ENCODE measurements around the gene SMAD2. TPM values are rescaled to one million over a fixed set of nuclear protein-coding genes. Genes with fewer than 3 reads are reported as not detected.

Gene SMAD2
- total and polyA plus RNA-seq, 2 experiments from 2014 or later, result 30.9 to 90.7 TPM

GRCh38 chr18:47876813-47877212, 53.6 kb downstream of the SMAD2 start:
- Histone ChIP-seq H2AFZ (no peak overlapping the region), H4K20me1 (replicated peaks; ENCODE audit: insufficient read depth) (peaks cover 9% of the 10 kb centered on the region; the same call in 1 of the 2 replicates), H3K4me3 (no peak overlapping the region), H3K27me3 (ENCODE audit: insufficient read depth) (no peaks in the 10 kb centered on the region), H3K9me2 (ENCODE audit: insufficient read depth) (no peaks in the 10 kb centered on the region), H3K27ac (ENCODE audit: low read depth) (no peak overlapping the region), H3K4me2 (no peak overlapping the region), H3K79me2 (replicated peaks; ENCODE audit: insufficient read depth) (peaks cover 98% of the 10 kb centered on the region), H3K4me1 (ENCODE audit: insufficient read depth) (no peaks in the 10 kb centered on the region), H3K36me3 (ENCODE audit: insufficient read depth) (no peaks in the 10 kb centered on the region), H3F3A (replicated peaks; ENCODE audit: low read depth) (no peaks in the 10 kb centered on the region)
- H3K4me3 Mint-ChIP-seq, result no peak overlapping the region
- peaks cover 27% of the 10 kb centered on the region for H3K4me1 Mint-ChIP-seq
- TF ChIP-seq EZH2phosphoT487 (IDR thresholded peaks at IDR 0.05; ENCODE audit: unreplicated experiment) (no peak), EZH2 (IDR thresholded peaks at IDR 0.05; ENCODE audit: low read depth, unreplicated experiment) (no peak), CTCF (conservative IDR thresholded peaks at IDR 0.05; ENCODE audit: low read depth in 2 of 2) (peak in 1 of 2 experiments; percentile 30; a peak in 1 of 4 replicates), POLR2AphosphoS5 (IDR thresholded peaks at IDR 0.05; ENCODE audit: low read depth) (no peak), JUNB (IDR thresholded peaks at IDR 0.05; ENCODE audit: unreplicated experiment) (no peak)
- ATAC-seq (no peak), DNase-seq (ENCODE audit: low spot score) (peak; percentile 25)
- H3K27me3 Mint-ChIP-seq (ENCODE audit: insufficient read depth, low read depth, poor library complexity), result peaks cover 3% of the 10 kb centered on the region
- H3K9me3 Mint-ChIP-seq, result no peaks in the 10 kb centered on the region
- H3K36me3 Mint-ChIP-seq (ENCODE audit: low read depth), result peaks cover 6% of the 10 kb centered on the region; the same call in 2 of the 3 replicates
- no peak overlapping the region for H3K27ac Mint-ChIP-seq

- Histone ChIP-seq H3K79me2 (replicated peaks; ENCODE audit: insufficient read depth) (peaks cover 92% of the 10 kb centered on the region), H4K20me1 (replicated peaks; ENCODE audit: insufficient read depth) (peaks cover 9% of the 10 kb centered on the region; the same call in 1 of the 2 replicates), H3K27ac (ENCODE audit: low read depth) (no peak overlapping the region), H3K4me3 (no peak overlapping the region), H3K36me3 (ENCODE audit: insufficient read depth) (peaks cover 2% of the 10 kb centered on the region; the same call in 1 of the 2 replicates), H3K4me2 (no peak overlapping the region), H3K9me2 (ENCODE audit: insufficient read depth) (no peaks in the 10 kb centered on the region), H3K4me1 (ENCODE audit: insufficient read depth) (no peaks in the 10 kb centered on the region), H2AFZ (no peak overlapping the region), H3F3A (replicated peaks; ENCODE audit: low read depth) (no peaks in the 10 kb centered on the region), H3K27me3 (ENCODE audit: insufficient read depth) (no peaks in the 10 kb centered on the region)
- peaks cover 2% of the 10 kb centered on the region for H3K27me3 Mint-ChIP-seq (ENCODE audit: insufficient read depth, low read depth, poor library complexity)
- ATAC-seq, result peak; percentile 59; the same call in 2 of the 3 replicates
- peaks cover 26% of the 10 kb centered on the region for H3K4me1 Mint-ChIP-seq
- TF ChIP-seq ZNF114 (CRISPR knock-in tag; IDR thresholded peaks at IDR 0.05) (no peak), EZH2phosphoT487 (IDR thresholded peaks at IDR 0.05; ENCODE audit: unreplicated experiment) (no peak), ZNF331 (CRISPR knock-in tag; IDR thresholded peaks at IDR 0.05; ENCODE audit: low read depth) (no peak), CTCF (conservative IDR thresholded peaks at IDR 0.05; ENCODE audit: low read depth in 2 of 2) (no peak), EZH2 (IDR thresholded peaks at IDR 0.05; ENCODE audit: low read depth, unreplicated experiment) (no peak), JUNB (IDR thresholded peaks at IDR 0.05; ENCODE audit: unreplicated experiment) (no peak), NANOG (IDR thresholded peaks at IDR 0.05; ENCODE audit: borderline replicate concordance) (no peak), REST (IDR thresholded peaks at IDR 0.05; ENCODE audit: unreplicated experiment) (no peak), CREB1 (CRISPR knock-in tag; IDR thresholded peaks at IDR 0.05; ENCODE audit: low read depth) (no peak), POLR2AphosphoS5 (IDR thresholded peaks at IDR 0.05; ENCODE audit: low read depth) (no peak)
- DNase-seq (ENCODE audit: low spot score), result no peak
- no peak overlapping the region for H3K27ac Mint-ChIP-seq
- no peak overlapping the region for H3K4me3 Mint-ChIP-seq
- no peaks in the 10 kb centered on the region for H3K9me3 Mint-ChIP-seq
- H3K36me3 Mint-ChIP-seq (ENCODE audit: low read depth), result peaks cover 9% of the 10 kb centered on the region; the same call in 2 of the 3 replicates
Observed at GRCh38 chr18:47873625-47874024, 56.8 kb downstream of the SMAD2 start.

Measured in GM23338 (cell line).